ENCODE measurements around the gene ITPKB.

The ITPKB gene

GRCh38 chr1:226682871-226683814 is 55.9 kb downstream of the ITPKB start:
- peak; percentile 12 for DNase-seq

GRCh38 chr1:226681652-226682493 is 57.2 kb downstream of the ITPKB start:
- no peak for DNase-seq

- no peak for DNase-seq
These were observed 58.4 kb downstream of the ITPKB start for GRCh38 chr1:226680653-226681052.

- DNase-seq = no peak
These were observed 59.1 kb downstream of the ITPKB start for GRCh38 chr1:226679853-226680516.

- DNase-seq = no peak
These were observed 59.8 kb downstream of the ITPKB start for GRCh38 chr1:226679262-226679661.

- no peak for DNase-seq
These were observed 60.4 kb downstream of the ITPKB start for GRCh38 chr1:226678701-226679100.

GRCh38 chr1:226678251-226678650 is 60.8 kb downstream of the ITPKB start:
- no peak for DNase-seq

- no peak for DNase-seq
These were observed 61.8 kb downstream of the ITPKB start for GRCh38 chr1:226677027-226678020.

GRCh38 chr1:226676381-226676780 is 62.7 kb downstream of the ITPKB start:
- DNase-seq = no peak

GRCh38 chr1:226675715-226676357 is 63.2 kb downstream of the ITPKB start:
- DNase-seq = no peak

- no peak for DNase-seq
These were observed 64.0 kb downstream of the ITPKB start for GRCh38 chr1:226674892-226675714.

GRCh38 chr1:226672339-226672762 is 66.7 kb downstream of the ITPKB start:
- DNase-seq = no peak

- peak; percentile 89 for DNase-seq
These were observed 67.8 kb downstream of the ITPKB start for GRCh38 chr1:226671277-226671676.

GRCh38 chr1:226670073-226670472 is 69.0 kb downstream of the ITPKB start:
- no peak for DNase-seq

GRCh38 chr1:226668173-226668560 is 70.9 kb downstream of the ITPKB start:
- no peak for DNase-seq

GRCh38 chr1:226666692-226667091 is 72.4 kb downstream of the ITPKB start:
- no peak for DNase-seq

GRCh38 chr1:226666164-226666506 is 72.9 kb downstream of the ITPKB start:
- no peak for DNase-seq

GRCh38 chr1:226665505-226666163 is 73.4 kb downstream of the ITPKB start:
- DNase-seq = no peak

GRCh38 chr1:226664413-226665101 is 74.5 kb downstream of the ITPKB start:
- no peak for DNase-seq

Measured in NCI-H146 (cell line).